D721Med (cell line): ENCODE measurements around the gene LDLRAD4.

Source experiments
- DNase-seq: peaks from one replicate; pipeline ENCODE4 v3.0.0; 2011; ENCODE audit warnings: low spot score; ENCODE audit not compliant: insufficient read length
- FAIRE-seq: peaks from 2 replicates; lab custom pipeline; 2011; peaks lifted over from hg19 to GRCh38; lab: Jason Lieb, UNC
- CTCF ChIP-seq: IDR thresholded peaks from 2 replicates; pipeline ENCODE4 v1.5.1; 2012; ENCODE audit warnings: mild to moderate bottlenecking, control low read depth; ENCODE audit not compliant: insufficient read depth; ENCODE audit errors: missing control alignments

Gene LDLRAD4

GRCh38 chr18:13268158-13269012 lies 49.8 kb downstream of the LDLRAD4 start:
- no peak for DNase-seq

GRCh38 chr18:13269013-13269280 lies 50.4 kb downstream of the LDLRAD4 start:
- FAIRE-seq, result no peak

More at GRCh38 chr18:13268158-13269012, 49.8 kb downstream of the LDLRAD4 start:
- no peak for TF ChIP-seq CTCF
- no peak for FAIRE-seq

GRCh38 chr18:13269521-13270011 lies 51.0 kb downstream of the LDLRAD4 start:
- DNase-seq (no peak), FAIRE-seq (no peak)
- TF ChIP-seq CTCF, result no peak

More at GRCh38 chr18:13269013-13269280, 50.4 kb downstream of the LDLRAD4 start:
- no peak for DNase-seq
- TF ChIP-seq CTCF, result no peak

GRCh38 chr18:13270279-13270855 lies 51.8 kb downstream of the LDLRAD4 start:
- DNase-seq (no peak), FAIRE-seq (no peak)
- TF ChIP-seq CTCF, result no peak

GRCh38 chr18:13271302-13271911 lies 52.8 kb downstream of the LDLRAD4 start:
- DNase-seq (no peak), FAIRE-seq (no peak)

GRCh38 chr18:13272416-13272815 lies 53.9 kb downstream of the LDLRAD4 start:
- FAIRE-seq (no peak), DNase-seq (no peak)
- no peak for TF ChIP-seq CTCF

More at GRCh38 chr18:13271302-13271911, 52.8 kb downstream of the LDLRAD4 start:
- TF ChIP-seq CTCF, result no peak
